H1 (cell line): ENCODE measurements around the gene CCL17. TPM values are rescaled to one million over a fixed set of nuclear protein-coding genes. Genes with fewer than 3 reads are reported as not detected.

Experiments
- SIN3A ChIP-seq, 2 experiments: IDR thresholded peaks in 1 of 2; conservative IDR thresholded peaks in 1 of 2; 2 replicates each; pipeline ENCODE4 v1.6.1; 2011 to 2012; ENCODE audit warnings: low read length in 2 of 2, improper control_type of control experiment in 1 of 2, low read depth in 1 of 2, mild to moderate bottlenecking in 1 of 2
- polyA plus RNA-seq, 7 experiments: library from polyadenylated mRNA; depleted of rRNA in 3 of 7; stranded (reverse) in 5 of 7; unstranded in 2 of 7; fragments of >200 nt in 5 of 7; fragments of 200-250 nt in 2 of 7; gene quantifications; 1 replicate in 5 of 7; 2 replicates in 1 of 7; 4 replicates in 1 of 7; pipeline versions ENCODE4 v1.2.1 to v1.2.3, GENCODE V29; 2011 to 2013; ENCODE audit warnings: missing spikeins in 2 of 7, mixed read lengths in 2 of 7
- total RNA-seq: library from RNA; stranded (reverse); fragmentation: NEBNext Ultra II Directional; extraction: Animal tissue kit (Norgen Biotek cat#: 25700); gene quantifications from 2 replicates; pipeline ENCODE4 v1.2.1, GENCODE V29; 2021

Gene CCL17
- total and polyA plus RNA-seq, 2 of the 8 experiments (the other 6 are each of a cell fraction or from before 2014, with no cell fraction given) = not detected

DNA sequence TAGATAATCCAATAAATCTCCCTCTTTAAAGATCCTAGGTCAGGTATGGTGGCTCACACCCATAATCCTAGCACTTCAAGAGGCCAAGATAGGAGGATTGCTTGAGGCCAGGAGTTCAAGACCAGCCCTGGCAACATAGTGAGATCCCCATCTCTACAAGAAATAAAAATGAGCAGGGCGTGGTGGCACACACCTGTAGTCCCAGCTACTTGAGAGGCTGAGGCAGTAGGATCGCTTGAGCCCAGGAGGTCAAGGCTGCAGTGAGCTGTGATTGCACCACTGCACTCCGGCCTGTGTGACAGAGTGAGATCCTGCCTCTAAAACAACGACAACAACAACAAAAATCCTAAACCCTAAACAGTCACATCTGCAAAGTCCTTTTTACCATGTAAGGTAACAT is 48.0 kb upstream of the CCL17 start (continued):
- TF ChIP-seq SIN3A (conservative IDR thresholded peaks at IDR 0.05 in 1 of 2, IDR thresholded peaks at IDR 0.05 in 1 of 2; ENCODE audit: low read depth in 1 of 2, low read length in 2 of 2) = no peak
